WI38 (cell line): ENCODE results near the gene KIAA0930.

ENCODE experiments used
- H3K4me3 ChIP-seq: 2 replicates; pipeline ENCODE4 v1.5.1; 2011; ENCODE audit warnings: low read depth, mild to moderate bottlenecking, control low read depth, low read length
- CTCF ChIP-seq: IDR thresholded peaks from 2 replicates; pipeline ENCODE4 v1.5.1; 2012; ENCODE audit warnings: low read depth, mild to moderate bottlenecking, control low read depth, low read length

Gene KIAA0930

DNA sequence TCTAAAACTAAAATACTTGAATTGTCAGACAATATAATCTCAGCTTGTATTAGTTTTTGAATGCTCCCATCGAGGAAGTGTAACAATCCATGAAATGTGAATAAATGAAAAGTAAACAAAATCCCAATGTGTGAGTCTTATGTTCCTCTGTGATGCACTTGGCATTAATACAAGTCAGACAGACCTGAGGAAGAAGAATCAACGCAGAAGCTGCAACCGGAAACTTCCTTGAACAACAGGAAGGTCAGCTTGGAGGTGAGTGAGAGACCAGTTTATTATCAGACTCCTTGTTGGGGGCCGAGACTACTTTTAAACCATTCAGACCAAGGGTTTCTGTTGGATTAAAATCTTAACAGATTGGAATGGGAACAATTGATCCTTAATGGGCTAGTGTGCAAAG lies 52.8 kb downstream of the KIAA0930 start:
- no peak for TF ChIP-seq CTCF
- H3K4me3 ChIP-seq = no peak overlapping the region

DNA sequence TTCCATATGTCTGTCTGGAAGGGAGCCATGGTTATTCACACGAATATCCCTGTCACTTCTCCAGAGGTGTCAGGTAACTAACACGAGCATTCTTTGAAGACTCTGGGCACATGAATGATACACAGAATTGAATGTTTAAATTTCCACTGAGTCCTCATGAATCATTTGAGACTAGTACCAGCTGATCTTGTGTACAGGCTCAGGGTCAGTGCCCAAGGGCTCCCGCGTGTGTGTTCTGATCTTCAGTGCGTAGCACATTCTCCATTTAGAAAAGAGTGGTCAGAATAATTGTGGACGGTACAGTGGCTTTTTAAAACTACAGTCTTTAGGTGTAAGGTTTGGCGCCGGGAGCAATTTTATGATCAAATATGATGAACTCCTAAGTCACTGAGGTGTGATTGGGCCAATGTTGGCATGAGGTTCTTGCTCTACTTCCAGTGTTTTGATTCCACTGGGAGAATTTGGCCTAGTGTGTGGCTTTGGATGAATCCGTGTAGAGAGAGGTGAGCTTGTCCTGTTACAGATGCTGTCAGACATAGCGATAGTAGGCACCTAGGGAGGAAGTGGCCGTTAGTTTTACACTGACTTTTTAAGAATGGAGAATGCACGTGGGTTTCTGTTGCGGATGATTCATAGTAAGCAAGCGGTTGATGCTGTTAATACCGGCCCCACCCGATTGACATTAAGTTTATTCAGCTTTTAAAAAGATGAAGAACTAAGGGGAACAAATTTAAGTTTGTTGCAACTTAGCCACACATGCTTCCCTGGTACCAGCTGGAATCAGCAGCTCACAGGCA lies 54.8 kb downstream of the KIAA0930 start:
- H3K4me3 ChIP-seq = no peak overlapping the region
- TF ChIP-seq CTCF = no peak

DNA sequence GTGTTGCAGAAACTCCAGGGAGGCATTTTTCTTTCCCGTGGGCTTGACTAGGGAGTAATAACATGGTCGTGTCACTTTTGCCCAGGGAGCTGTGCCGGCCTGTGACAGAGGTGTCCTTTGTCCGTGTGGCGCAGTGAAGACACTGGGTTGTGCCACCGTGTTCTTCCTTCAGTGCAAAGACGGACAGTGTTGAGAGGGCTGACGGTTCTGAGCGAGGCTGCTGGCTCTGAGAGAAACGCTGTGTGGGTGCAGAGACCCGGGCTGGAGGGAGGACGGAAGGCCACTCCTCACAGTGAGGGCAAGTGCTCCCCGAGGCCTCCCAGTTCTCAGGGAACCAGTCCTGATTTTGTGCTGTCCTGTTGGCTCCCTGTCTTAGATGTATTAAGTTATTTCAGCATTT lies 56.7 kb downstream of the KIAA0930 start:
- TF ChIP-seq CTCF = no peak
- H3K4me3 ChIP-seq = no peak overlapping the region

GRCh38 chr22:45181766-45182165 lies 58.9 kb downstream of the KIAA0930 start:
- no peak overlapping the region for H3K4me3 ChIP-seq
- TF ChIP-seq CTCF = no peak

GRCh38 chr22:45181240-45181639 lies 59.5 kb downstream of the KIAA0930 start:
- TF ChIP-seq CTCF = no peak
- no peak overlapping the region for H3K4me3 ChIP-seq

GRCh38 chr22:45180146-45180679 lies 60.5 kb downstream of the KIAA0930 start:
- no peak for TF ChIP-seq CTCF
- no peak overlapping the region for H3K4me3 ChIP-seq

DNA sequence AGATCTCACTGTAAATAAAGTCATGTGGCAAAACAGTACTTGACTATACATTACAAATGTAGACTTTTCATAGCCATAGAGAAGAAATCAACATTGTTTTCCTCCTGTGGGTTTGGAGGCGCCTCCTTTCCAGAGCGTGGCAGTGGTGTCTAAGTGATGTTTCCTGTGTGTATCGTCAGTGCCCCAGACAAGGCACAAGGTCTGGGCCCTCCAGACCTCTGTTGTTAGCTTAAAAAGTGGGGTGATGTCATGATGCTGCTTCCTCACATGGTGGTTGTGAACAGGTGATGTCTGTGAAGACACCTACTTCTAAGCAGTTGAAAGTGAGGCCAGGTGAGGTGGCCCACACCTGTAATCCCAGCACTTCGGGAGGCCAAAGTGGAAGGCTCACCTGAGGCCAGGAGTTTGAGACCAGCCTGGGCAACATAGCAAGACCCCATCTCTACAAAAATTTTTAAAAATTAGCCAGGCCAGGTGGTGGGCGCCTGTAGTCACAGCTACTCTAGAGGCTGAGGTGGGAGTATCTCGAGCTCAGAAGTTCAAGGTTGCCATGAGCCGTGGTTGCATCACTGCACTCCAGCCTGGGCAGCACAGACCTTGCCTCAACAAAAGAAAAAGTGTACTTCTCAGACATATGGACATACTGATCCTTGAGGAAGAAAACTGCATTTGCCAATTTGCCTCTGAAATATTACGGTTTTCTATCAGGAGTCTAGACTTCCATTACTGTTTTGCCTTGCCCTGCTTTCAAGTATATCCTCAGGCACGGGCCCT lies 61.2 kb downstream of the KIAA0930 start:
- no peak for TF ChIP-seq CTCF
- no peak overlapping the region for H3K4me3 ChIP-seq
